Duodenal mucosa (tissue), 2 donors: Measurements from ENCODE around the gene ERVFRD-1.

Experiments used
- H3K27ac ChIP-seq: one replicate; pipeline ENCODE4 v1.7.0; 2013; ENCODE audit warnings: low read depth, low read length
- H3K27me3 ChIP-seq, 2 donors: one replicate each; pipeline ENCODE4 v1.7.0; 2013; ENCODE audit warnings: low read length in 2 of 2, control low read depth in 1 of 2; ENCODE audit not compliant: insufficient read depth in 2 of 2, control insufficient read depth in 1 of 2
- H3K36me3 ChIP-seq, 2 donors: one replicate each; pipeline ENCODE4 v1.7.0; 2013; ENCODE audit warnings: low read length in 2 of 2, control low read depth in 1 of 2; ENCODE audit not compliant: insufficient read depth in 2 of 2, control insufficient read depth in 1 of 2
- H3K4me1 ChIP-seq, 2 donors: one replicate each; pipeline ENCODE4 v1.7.0; 2013; ENCODE audit warnings: low read length in 2 of 2, control low read depth in 1 of 2; ENCODE audit not compliant: insufficient read depth in 2 of 2, control insufficient read depth in 1 of 2
- H3K4me3 ChIP-seq, 2 donors: one replicate each; pipeline ENCODE4 v1.7.0; 2013; ENCODE audit warnings: low read length in 2 of 2, low read depth in 1 of 2
- H3K9ac ChIP-seq, 2 donors: one replicate each; pipeline ENCODE4 v1.7.0; 2013; ENCODE audit warnings: low read length in 2 of 2, low read depth in 1 of 2
- H3K9me3 ChIP-seq, 2 donors: one replicate each; pipeline ENCODE4 v1.7.0; 2013; ENCODE audit warnings: low read length in 2 of 2, control low read depth in 1 of 2; ENCODE audit not compliant: control insufficient read depth in 1 of 2

ERVFRD-1 gene, protein sequence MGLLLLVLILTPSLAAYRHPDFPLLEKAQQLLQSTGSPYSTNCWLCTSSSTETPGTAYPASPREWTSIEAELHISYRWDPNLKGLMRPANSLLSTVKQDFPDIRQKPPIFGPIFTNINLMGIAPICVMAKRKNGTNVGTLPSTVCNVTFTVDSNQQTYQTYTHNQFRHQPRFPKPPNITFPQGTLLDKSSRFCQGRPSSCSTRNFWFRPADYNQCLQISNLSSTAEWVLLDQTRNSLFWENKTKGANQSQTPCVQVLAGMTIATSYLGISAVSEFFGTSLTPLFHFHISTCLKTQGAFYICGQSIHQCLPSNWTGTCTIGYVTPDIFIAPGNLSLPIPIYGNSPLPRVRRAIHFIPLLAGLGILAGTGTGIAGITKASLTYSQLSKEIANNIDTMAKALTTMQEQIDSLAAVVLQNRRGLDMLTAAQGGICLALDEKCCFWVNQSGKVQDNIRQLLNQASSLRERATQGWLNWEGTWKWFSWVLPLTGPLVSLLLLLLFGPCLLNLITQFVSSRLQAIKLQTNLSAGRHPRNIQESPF

DNA sequence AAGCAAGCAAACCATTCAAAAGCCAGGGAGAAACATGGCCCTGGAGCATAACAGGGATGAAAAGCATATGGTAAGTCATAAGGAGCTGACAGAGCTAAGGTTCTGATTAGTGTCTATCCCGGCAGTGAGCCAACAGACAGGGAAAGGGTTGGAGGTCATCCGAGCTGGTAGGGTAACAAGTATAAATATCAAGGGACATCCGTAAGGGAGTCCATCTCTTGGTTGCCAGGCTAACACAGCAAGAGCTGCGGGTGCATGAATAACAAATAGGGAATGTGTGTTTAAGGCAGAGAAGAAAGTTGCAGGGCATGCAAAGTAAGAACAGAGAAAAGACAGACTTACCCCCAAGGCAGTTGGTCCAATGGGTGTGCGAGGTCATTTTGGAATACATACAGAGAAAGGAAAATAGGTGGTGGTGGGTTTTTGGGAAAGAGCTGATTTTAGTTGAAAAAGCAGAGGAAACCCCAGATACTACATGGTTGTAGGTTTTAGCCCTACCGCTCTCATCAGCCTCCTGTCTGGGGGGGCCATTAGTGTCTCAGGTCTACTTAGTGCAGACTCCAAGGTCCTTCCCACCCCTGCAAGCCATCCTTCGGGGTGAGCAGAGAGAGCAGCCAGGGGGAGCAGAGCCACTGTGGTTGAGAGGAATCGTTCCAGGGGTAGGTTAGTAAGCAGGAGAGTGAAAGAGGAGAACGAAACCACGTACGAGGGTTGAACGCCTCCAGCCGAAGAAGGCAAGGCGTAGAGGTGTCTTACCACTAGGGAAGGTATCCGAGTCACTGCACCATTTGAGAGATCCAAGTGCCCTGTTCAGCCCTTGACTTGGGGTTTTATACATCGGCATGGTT is at the start of gene ERVFRD-1:
Gene ERVFRD-1 (minus strand): TSS at position 805 of the 848 bp plus-strand sequence. CDS start 6,415 bp downstream, outside the sequence.
- Histone ChIP-seq H3K36me3 (no peaks in the 10 kb centered on the region), H3K9me3 (no peaks in the 10 kb centered on the region), H3K27me3 (no peaks in the 10 kb centered on the region), H3K4me1 (no peaks in the 10 kb centered on the region), H3K9ac (no peak within 1 kb of the TSS), H3K27ac (no peak within 1 kb of the TSS), H3K4me3 (no peak within 1 kb of the TSS)

DNA sequence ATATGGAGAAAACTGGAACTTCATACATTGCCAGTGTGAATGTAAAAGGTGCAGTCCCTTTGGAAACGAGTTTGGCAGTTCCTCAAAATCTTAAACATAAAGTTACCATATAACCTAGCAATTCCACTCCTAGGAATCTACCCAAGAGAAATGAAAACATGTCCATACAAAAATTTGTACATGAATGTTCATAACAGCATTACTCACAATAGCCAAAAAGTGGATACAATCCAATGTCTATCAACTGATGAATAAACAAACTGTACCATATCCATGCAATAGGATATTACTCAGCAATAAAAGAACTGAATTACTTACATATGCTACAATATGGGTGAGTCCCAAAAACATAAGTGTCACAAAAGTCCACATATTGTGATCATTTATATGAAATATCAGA is 48.7 kb upstream of the ERVFRD-1 start:
- Histone ChIP-seq H3K4me3 (no peak overlapping the region), H3K9ac (no peak overlapping the region), H3K36me3 (no peaks in the 10 kb centered on the region), H3K27me3 (no peaks in the 10 kb centered on the region), H3K9me3 (no peaks in the 10 kb centered on the region), H3K27ac (no peak overlapping the region), H3K4me1 (no peaks in the 10 kb centered on the region)

DNA sequence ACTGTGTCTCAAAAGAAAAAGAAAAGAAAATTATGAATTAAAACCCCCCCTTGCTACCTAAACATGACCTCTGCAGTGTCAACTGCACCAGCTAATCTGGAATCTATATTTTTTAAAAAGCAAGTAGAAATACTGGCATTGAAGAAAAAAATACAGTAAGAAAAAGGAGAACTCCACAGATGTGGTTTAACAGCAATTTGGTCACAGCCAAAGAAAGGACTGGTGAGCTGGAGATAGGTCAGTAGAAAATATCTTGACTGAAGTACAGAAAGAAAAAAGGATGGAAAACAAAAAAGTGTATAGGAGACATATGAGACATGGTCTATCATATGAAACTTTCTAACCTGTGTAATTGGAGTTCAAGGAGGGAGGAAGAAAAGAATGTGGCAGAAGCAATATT is 44.1 kb upstream of the ERVFRD-1 start:
- Histone ChIP-seq H3K36me3 (no peaks in the 10 kb centered on the region), H3K27ac (no peak overlapping the region), H3K4me1 (no peaks in the 10 kb centered on the region)

DNA sequence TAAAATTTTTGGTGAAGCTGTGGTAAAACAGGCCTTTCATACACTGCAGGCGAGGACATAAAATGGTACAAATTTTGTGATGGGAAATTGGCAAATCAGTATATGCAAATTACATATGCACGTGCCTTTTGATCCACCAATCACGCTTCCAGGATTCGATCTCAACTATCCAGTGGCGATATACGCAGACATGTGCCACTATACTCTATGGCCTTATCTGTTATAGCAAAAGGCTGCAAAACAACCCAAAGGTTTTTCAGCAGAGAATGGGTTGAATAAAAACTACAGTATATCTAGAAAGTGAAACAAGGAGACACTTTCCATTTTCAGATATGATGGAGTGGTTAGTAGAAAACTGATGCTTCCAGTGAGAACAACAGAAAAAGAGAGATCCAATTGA is 41.9 kb upstream of the ERVFRD-1 start:
- no peaks in the 10 kb centered on the region for H3K27me3 ChIP-seq
- no peaks in the 10 kb centered on the region for H3K36me3 ChIP-seq
- H3K4me3 ChIP-seq = no peak overlapping the region

More for the DNA sequence above, 44.1 kb upstream of the ERVFRD-1 start:
- Histone ChIP-seq H3K4me3 (no peak overlapping the region), H3K27me3 (no peaks in the 10 kb centered on the region), H3K9ac (no peak overlapping the region), H3K9me3 (no peaks in the 10 kb centered on the region)

DNA sequence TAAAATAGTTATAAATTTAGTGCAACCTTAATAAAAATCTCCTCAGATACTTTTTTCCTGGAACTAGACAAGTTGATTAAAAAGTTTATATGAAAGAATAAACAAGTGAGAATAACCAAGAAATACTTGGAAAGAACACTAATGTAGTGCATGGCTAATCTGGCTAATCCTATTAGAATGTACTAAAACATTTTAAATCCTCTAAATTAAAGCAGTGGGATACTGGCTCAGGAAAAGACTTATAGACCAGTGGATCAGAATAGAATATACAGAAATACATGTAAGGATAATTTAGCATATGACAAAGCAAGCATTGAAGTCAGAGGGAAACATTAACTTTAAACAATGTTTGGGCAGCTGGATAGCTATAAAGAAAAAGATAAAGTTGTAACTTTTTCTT is 41.1 kb upstream of the ERVFRD-1 start:
- H3K9ac ChIP-seq = no peak overlapping the region
- no peak overlapping the region for H3K4me3 ChIP-seq
- H3K9me3 ChIP-seq = no peaks in the 10 kb centered on the region
- no peaks in the 10 kb centered on the region for H3K27me3 ChIP-seq
- no peaks in the 10 kb centered on the region for H3K36me3 ChIP-seq
- no peak overlapping the region for H3K27ac ChIP-seq
- H3K4me1 ChIP-seq = no peaks in the 10 kb centered on the region

More for the DNA sequence above, 41.9 kb upstream of the ERVFRD-1 start:
- Histone ChIP-seq H3K27ac (no peak overlapping the region), H3K9ac (no peak overlapping the region), H3K9me3 (no peaks in the 10 kb centered on the region), H3K4me1 (no peaks in the 10 kb centered on the region)

DNA sequence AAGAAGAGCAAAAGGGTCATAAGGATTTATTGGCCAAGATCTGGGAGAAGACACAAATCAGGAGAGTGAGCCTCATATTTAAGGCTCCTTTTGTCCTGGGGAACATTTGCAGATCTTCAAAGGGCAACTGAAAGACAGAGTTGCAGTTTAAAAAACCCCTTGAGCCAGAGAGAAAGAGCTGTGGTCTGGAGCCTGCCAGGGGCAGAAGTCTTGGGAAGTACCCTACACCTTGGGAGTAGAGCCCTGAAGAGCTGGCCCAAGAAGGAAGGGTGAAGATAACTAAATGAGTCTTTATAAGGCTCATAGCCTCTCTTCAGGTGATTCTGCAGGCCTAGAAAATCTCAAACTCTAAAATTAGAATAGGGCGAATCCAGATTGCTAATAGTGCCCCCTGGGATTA is 40.0 kb upstream of the ERVFRD-1 start:
- Histone ChIP-seq H3K27ac (no peak overlapping the region), H3K36me3 (no peaks in the 10 kb centered on the region), H3K27me3 (no peaks in the 10 kb centered on the region), H3K9me3 (no peaks in the 10 kb centered on the region), H3K9ac (no peak overlapping the region), H3K4me3 (no peak overlapping the region), H3K4me1 (no peaks in the 10 kb centered on the region)

DNA sequence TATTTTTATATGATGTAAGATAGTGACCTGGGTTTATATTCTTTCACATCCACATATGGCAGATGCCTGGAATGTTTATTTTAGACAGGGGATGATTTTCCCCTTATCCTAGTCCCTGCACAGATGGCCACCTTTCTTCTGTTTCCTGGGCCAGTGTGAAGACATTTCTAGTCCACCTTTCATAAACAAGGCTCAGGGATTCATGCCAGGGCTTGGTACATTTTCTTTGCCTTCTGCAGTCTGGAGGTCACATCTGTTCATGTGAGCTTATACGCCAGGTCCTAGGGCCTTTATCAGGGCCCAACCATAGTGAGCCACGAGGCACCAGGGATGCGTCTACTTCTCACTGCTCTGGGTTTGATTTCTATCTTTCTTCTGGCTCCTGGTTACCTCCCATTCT is 38.0 kb upstream of the ERVFRD-1 start:
- Histone ChIP-seq H3K4me3 (no peak overlapping the region), H3K9me3 (no peaks in the 10 kb centered on the region), H3K27ac (no peak overlapping the region), H3K27me3 (no peaks in the 10 kb centered on the region), H3K4me1 (no peaks in the 10 kb centered on the region), H3K9ac (no peak overlapping the region), H3K36me3 (no peaks in the 10 kb centered on the region)

DNA sequence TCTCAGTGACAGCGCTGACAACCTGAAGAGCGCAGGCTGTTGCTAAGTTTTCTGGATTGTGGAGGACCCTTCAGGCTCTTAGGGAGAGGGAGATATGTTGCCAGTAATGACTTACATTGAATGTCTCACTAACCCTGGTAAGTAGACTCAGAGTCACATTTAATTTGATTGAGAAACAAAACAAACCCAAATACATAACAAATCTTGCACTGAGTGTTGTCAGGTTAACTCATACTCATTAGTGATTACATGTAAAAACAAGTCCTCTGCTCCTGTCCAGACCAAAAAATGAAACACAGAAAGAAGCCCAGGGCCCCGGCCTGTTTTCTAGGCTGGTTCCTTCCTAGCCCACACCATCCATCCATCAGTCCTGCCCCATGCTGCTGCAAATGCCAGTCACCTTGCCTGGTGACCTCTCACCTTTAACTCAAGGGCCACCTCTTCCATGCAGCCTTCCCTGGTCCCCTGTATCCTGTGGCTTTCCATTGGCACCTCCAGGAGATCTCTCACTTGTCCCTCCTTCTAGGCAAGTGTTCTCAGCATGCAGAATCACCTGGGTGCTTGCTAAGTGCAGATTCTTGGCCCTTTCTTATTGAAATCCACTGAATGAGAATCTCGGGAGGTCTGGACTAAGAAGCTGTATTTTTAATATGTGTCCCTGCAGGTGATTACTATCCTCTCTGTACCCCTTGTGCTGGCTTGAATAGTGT is 34.7 kb upstream of the ERVFRD-1 start:
- H3K9ac ChIP-seq = no peak overlapping the region
- no peak overlapping the region for H3K4me3 ChIP-seq
- H3K36me3 ChIP-seq = no peaks in the 10 kb centered on the region
- H3K4me1 ChIP-seq = no peaks in the 10 kb centered on the region
- no peaks in the 10 kb centered on the region for H3K27me3 ChIP-seq
- no peak overlapping the region for H3K27ac ChIP-seq
- no peaks in the 10 kb centered on the region for H3K9me3 ChIP-seq

DNA sequence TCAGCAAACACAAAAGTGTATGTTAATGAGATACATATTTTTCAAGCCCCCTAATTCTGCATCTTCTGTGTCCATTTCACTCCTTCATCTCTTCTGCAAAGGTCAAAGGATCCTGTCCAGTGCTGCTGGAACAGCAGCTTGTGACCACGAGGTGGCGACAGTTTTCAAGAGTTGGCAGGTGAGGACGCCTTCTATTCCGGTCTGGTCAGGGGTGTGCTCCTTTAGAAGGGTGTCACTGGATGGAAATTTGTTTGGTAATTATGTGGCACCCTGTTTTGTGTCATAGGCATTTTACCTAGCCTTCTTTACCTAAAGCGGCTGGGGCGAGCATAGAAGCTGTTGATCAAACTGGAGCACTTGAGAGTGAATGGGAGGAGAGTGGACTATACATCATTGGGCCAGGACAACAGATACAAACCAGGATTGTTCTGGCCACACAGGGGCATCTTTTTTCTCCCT is 32.9 kb upstream of the ERVFRD-1 start:
- no peaks in the 10 kb centered on the region for H3K36me3 ChIP-seq
- H3K4me3 ChIP-seq = no peak overlapping the region
- no peaks in the 10 kb centered on the region for H3K9me3 ChIP-seq
- H3K9ac ChIP-seq = no peak overlapping the region
- no peaks in the 10 kb centered on the region for H3K27me3 ChIP-seq
- H3K4me1 ChIP-seq = no peaks in the 10 kb centered on the region
- H3K27ac ChIP-seq = no peak overlapping the region
